ENCODE measurements around the gene C1orf94. TPM values are rescaled to one million over a fixed set of nuclear protein-coding genes. Genes with fewer than 3 reads are reported as not detected.

The C1orf94 gene
- total and polyA plus RNA-seq, 2 donors (not counting 1 experiment from before 2014, with no cell fraction given), result not detected

GRCh38 chr1:34268311-34268954, 91.7 kb downstream of the C1orf94 start:
- Histone ChIP-seq H3K27me3 (replicated peaks in 1 of 4; ENCODE audit: control extremely low read depth in 1 of 4, control insufficient read depth in 3 of 4, insufficient read depth in 4 of 4, low read length in 3 of 4) (no peaks in the 10 kb centered on the region), H3K4me3 (ENCODE audit: control extremely low read depth in 1 of 5, extremely low read depth in 1 of 5, insufficient read depth in 1 of 5, low read depth in 2 of 5, low read length in 4 of 5) (no peak overlapping the region), H3K36me3 (replicated peaks in 1 of 2; ENCODE audit: control extremely low read depth in 1 of 2, control insufficient read depth in 1 of 2, extremely low read depth in 1 of 2, insufficient read depth in 2 of 2, low read length in 1 of 2) (no peaks in the 10 kb centered on the region), H3K27ac (ENCODE audit: low read length in 2 of 2) (no peak overlapping the region), H3K9ac (ENCODE audit: low read length) (no peak overlapping the region), H3K4me2 (replicated peaks; ENCODE audit: low read depth, low read length, poor library complexity, severe bottlenecking) (no peak overlapping the region), H3K9me3 (ENCODE audit: control extremely low read depth in 1 of 3, control insufficient read depth in 2 of 3, insufficient read depth in 1 of 3, low read length in 2 of 3) (no peaks in the 10 kb centered on the region), H3K4me1 (ENCODE audit: control insufficient read depth in 2 of 2, insufficient read depth in 2 of 2, low read length in 2 of 2) (no peaks in the 10 kb centered on the region), H2AFZ (ENCODE audit: insufficient read depth, low read depth, low read length, poor library complexity, severe bottlenecking) (no peak overlapping the region), H4K20me1 (ENCODE audit: control insufficient read depth, insufficient read depth, low read length, poor library complexity, severe bottlenecking) (no peaks in the 10 kb centered on the region), H3K79me2 (ENCODE audit: control insufficient read depth, insufficient read depth, low read length) (no peaks in the 10 kb centered on the region)
- peaks cover 15% of the 10 kb centered on the region for H3K27me3 Mint-ChIP-seq
- 46% methylated on average over 3 of the region's 5 CpGs for WGBS (ENCODE audit: insufficient coverage)
- H3K9me3 Mint-ChIP-seq (ENCODE audit: insufficient read depth), result no peaks in the 10 kb centered on the region
- POLR2A ChIA-PET, result no interaction called here
- no peaks in the 10 kb centered on the region for H3K4me1 Mint-ChIP-seq
- no peak overlapping the region for H3K27ac Mint-ChIP-seq
- H3K4me3 Mint-ChIP-seq, result no peak overlapping the region
- DNase-seq (no peak), ATAC-seq (ENCODE audit: low read depth) (no peak)
- intact Hi-C loops (cut with micrococcal nuclease), result no loop called here
- TF ChIP-seq EZH2 (IDR thresholded peaks at IDR 0.05; ENCODE audit: borderline replicate concordance, insufficient read depth, low read depth, low read length, poor library complexity, severe bottlenecking), result no peak
- TF ChIP-seq, protein P1, sequence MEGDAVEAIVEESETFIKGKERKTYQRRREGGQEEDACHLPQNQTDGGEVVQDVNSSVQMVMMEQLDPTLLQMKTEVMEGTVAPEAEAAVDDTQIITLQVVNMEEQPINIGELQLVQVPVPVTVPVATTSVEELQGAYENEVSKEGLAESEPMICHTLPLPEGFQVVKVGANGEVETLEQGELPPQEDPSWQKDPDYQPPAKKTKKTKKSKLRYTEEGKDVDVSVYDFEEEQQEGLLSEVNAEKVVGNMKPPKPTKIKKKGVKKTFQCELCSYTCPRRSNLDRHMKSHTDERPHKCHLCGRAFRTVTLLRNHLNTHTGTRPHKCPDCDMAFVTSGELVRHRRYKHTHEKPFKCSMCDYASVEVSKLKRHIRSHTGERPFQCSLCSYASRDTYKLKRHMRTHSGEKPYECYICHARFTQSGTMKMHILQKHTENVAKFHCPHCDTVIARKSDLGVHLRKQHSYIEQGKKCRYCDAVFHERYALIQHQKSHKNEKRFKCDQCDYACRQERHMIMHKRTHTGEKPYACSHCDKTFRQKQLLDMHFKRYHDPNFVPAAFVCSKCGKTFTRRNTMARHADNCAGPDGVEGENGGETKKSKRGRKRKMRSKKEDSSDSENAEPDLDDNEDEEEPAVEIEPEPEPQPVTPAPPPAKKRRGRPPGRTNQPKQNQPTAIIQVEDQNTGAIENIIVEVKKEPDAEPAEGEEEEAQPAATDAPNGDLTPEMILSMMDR (IDR thresholded peaks at IDR 0.05), result no peak
- CTCF ChIA-PET, result no interaction called here

Other genes with a start within 250 kb of the C1orf94 start
- not detected in 2 replicates for gene CSMD2, start 11.7 kb upstream of the C1orf94 start, total RNA-seq
- not detected in 2 replicates for gene CSMD2, start 11.7 kb upstream of the C1orf94 start, polyA plus RNA-seq